ENCODE measurements around the gene KIZ.

- TF ChIP-seq CTCF (IDR thresholded peaks at IDR 0.05) (no peak), POLR2A (IDR thresholded peaks at IDR 0.05) (no peak)
Observed at GRCh38 chr20:21167261-21167660, 41.4 kb downstream of the KIZ start.
